ENCODE results near the gene GLIS1. TPM values are rescaled to one million over a fixed set of nuclear protein-coding genes. Genes with fewer than 3 reads are reported as not detected.

The GLIS1 gene
- total and polyA plus RNA-seq, 11 donors, result 0.06 to 0.35 (median 0.13) TPM; not detected in 6

GRCh38 chr1:53574621-53575020 lies 164.3 kb downstream of the GLIS1 start:
- Histone ChIP-seq H3K4me1 (no peaks in the 10 kb centered on the region), H3K27me3 (no peaks in the 10 kb centered on the region), H3K27ac (no peak overlapping the region), H3K4me3 (no peak overlapping the region), H3K9me3 (no peaks in the 10 kb centered on the region), H3K36me3 (no peaks in the 10 kb centered on the region)
- no peak for ATAC-seq
- WGBS, 4 donors, result 65 to 84% (median 73%) methylated on average over 4 of the region's 4 CpGs
- peak in 1 of 5 donors; percentile 42 for DNase-seq
- TF ChIP-seq POLR2A (IDR thresholded peaks at IDR 0.05) (no peak), CTCF (IDR thresholded peaks at IDR 0.05) (no peak)
- intact Hi-C loops (cut with DNase I), result no loop called here

GRCh38 chr1:53573931-53574330 lies 165.0 kb downstream of the GLIS1 start:
- TF ChIP-seq POLR2A (IDR thresholded peaks at IDR 0.05), result no peak
- TF ChIP-seq CTCF (IDR thresholded peaks at IDR 0.05), result no peak

GRCh38 chr1:53573522-53573921 lies 165.4 kb downstream of the GLIS1 start:
- Histone ChIP-seq H3K9me3 (no peaks in the 10 kb centered on the region), H3K4me1 (no peaks in the 10 kb centered on the region), H3K36me3 (no peaks in the 10 kb centered on the region), H3K27ac (no peak overlapping the region), H3K4me3 (no peak overlapping the region), H3K27me3 (no peaks in the 10 kb centered on the region)
- TF ChIP-seq POLR2A (IDR thresholded peaks at IDR 0.05) (no peak), CTCF (IDR thresholded peaks at IDR 0.05) (no peak)
- WGBS, 4 donors, result 86 to 93% (median 93%) methylated on average over 8 of the region's 8 CpGs
- intact Hi-C loops (cut with DNase I), result no loop called here
- DNase-seq, result peak in 1 of 5 donors; percentile 14
- ATAC-seq, result no peak

More at GRCh38 chr1:53573931-53574330, 165.0 kb downstream of the GLIS1 start:
- Histone ChIP-seq H3K9me3 (no peaks in the 10 kb centered on the region), H3K27ac (no peak overlapping the region), H3K27me3 (no peaks in the 10 kb centered on the region), H3K4me1 (no peaks in the 10 kb centered on the region), H3K4me3 (no peak overlapping the region), H3K36me3 (no peaks in the 10 kb centered on the region)
- intact Hi-C loops (cut with DNase I), result no loop called here
- ATAC-seq (peak in 1 of 4 donors; percentile 26), DNase-seq (peak in 1 of 5 donors; percentile 14)
- WGBS, 4 donors, result 92 to 93% (median 93%) methylated on average over 4 of the region's 4 CpGs

- Histone ChIP-seq H3K4me1 (no peaks in the 10 kb centered on the region), H3K9me3 (peaks cover 0 to under 1% (median 0%) of the 10 kb centered on the region in 12 donors), H3K4me3 (no peak overlapping the region), H3K27ac (no peak overlapping the region), H3K36me3 (no peaks in the 10 kb centered on the region), H3K27me3 (no peaks in the 10 kb centered on the region)
- intact Hi-C loops (cut with DNase I), result no loop called here
- peak in 1 of 5 donors; percentile 6 for DNase-seq
- 85 to 93% (median 89%) methylated on average over 3 of the region's 3 CpGs for WGBS, 4 donors
- peak in 1 of 4 donors; percentile 11 for ATAC-seq
- TF ChIP-seq POLR2A (IDR thresholded peaks at IDR 0.05) (no peak), CTCF (IDR thresholded peaks at IDR 0.05) (no peak)
Measured at GRCh38 chr1:53572815-53573173, 166.2 kb downstream of the GLIS1 start.

Measured in heart left ventricle (tissue), 16 donors.